Fibroblast of lung (primary cell): ENCODE measurements around the gene MRPS25. TPM values are rescaled to one million over a fixed set of nuclear protein-coding genes. Genes with fewer than 3 reads are reported as not detected.

Source experiments
- DNase-seq, 2 donors: peaks; one replicate each; pipeline versions ENCODE4 v3.0.0 to v3.0.0-alpha.2; 2010; ENCODE audit warnings: low read depth in 2 of 2
- H2AFZ ChIP-seq: 2 replicates; pipeline ENCODE4 v1.5.1; 2012; ENCODE audit warnings: low read length, control low read depth, inconsistent platforms
- H3K27ac ChIP-seq: 2 replicates; pipeline ENCODE4 v1.5.1; 2011; ENCODE audit warnings: low read length, control low read depth; ENCODE audit not compliant: insufficient read depth
- H3K27me3 ChIP-seq: 2 replicates; pipeline ENCODE4 v1.5.1; 2011; ENCODE audit warnings: mild to moderate bottlenecking, low read length; ENCODE audit not compliant: control insufficient read depth, insufficient read depth
- H3K36me3 ChIP-seq: 2 replicates; pipeline ENCODE4 v1.5.1; 2011; ENCODE audit warnings: low read length; ENCODE audit not compliant: control insufficient read depth, insufficient read depth
- H3K4me1 ChIP-seq: 2 replicates; pipeline ENCODE4 v1.5.1; 2011; ENCODE audit warnings: low read length; ENCODE audit not compliant: control insufficient read depth, insufficient read depth; ENCODE audit errors: extremely low read depth
- H3K4me2 ChIP-seq: 2 replicates; pipeline ENCODE4 v1.5.1; 2011; ENCODE audit warnings: low read length, control low read depth; ENCODE audit not compliant: insufficient read depth; ENCODE audit errors: extremely low read depth
- H3K4me3 ChIP-seq, 4 experiments: fragments of 200-600 bp in 1 of 4; sonication (generic) in 1 of 4; replicated peaks in 1 of 4; 2 replicates each; pipeline ENCODE4 v1.5.1; 2011 to 2016; ENCODE audit warnings: low read length in 4 of 4, low read depth in 3 of 4, mild to moderate bottlenecking in 3 of 4, control low read depth in 2 of 4, inconsistent platforms in 1 of 4, mixed read lengths in 1 of 4; ENCODE audit not compliant: insufficient read depth in 1 of 4; ENCODE audit errors: control extremely low read depth in 1 of 4
- H3K79me2 ChIP-seq: 2 replicates; pipeline ENCODE4 v1.5.1; 2012; ENCODE audit warnings: mild to moderate bottlenecking, low read length, inconsistent platforms; ENCODE audit not compliant: control insufficient read depth, insufficient read depth
- H3K9ac ChIP-seq: 2 replicates; pipeline ENCODE4 v1.5.1; 2011; ENCODE audit warnings: mild to moderate bottlenecking, low read length, control low read depth; ENCODE audit not compliant: insufficient read depth
- H3K9me3 ChIP-seq: 2 replicates; pipeline ENCODE4 v1.5.1; 2012; ENCODE audit warnings: low read depth, low read length; ENCODE audit not compliant: control insufficient read depth, insufficient read depth
- H4K20me1 ChIP-seq: 2 replicates; pipeline ENCODE4 v1.5.1; 2011; ENCODE audit warnings: low read length; ENCODE audit not compliant: control insufficient read depth, insufficient read depth; ENCODE audit errors: extremely low read depth
- EZH2 ChIP-seq: IDR thresholded peaks from 2 replicates; pipeline ENCODE4 v1.5.1; 2012; ENCODE audit warnings: low read length, control low read depth, mild to moderate bottlenecking; ENCODE audit errors: missing control alignments
- polyA plus RNA-seq, 2 donors: library from polyadenylated mRNA; depleted of rRNA in 1 of 2; stranded (reverse) in 1 of 2; unstranded in 1 of 2; fragments of >200 nt; gene quantifications; 2 replicates each; pipeline ENCODE4 v1.2.1, GENCODE V29; 2011 to 2012; ENCODE audit warnings: missing spikeins in 1 of 2
- total RNA-seq: library from RNA; depleted of rRNA; stranded (reverse); fragments of >200 nt; gene quantifications from 2 replicates; pipeline ENCODE4 v1.2.1, GENCODE V29; 2014
- TF ChIP-seq, protein P1 (sequence below), 2 donors: IDR thresholded peaks in 1 of 2; conservative IDR thresholded peaks in 1 of 2; 1 replicate in 1 of 2; 2 replicates in 1 of 2; pipeline ENCODE4 v1.5.1; 2011 to 2012; ENCODE audit warnings: low read length in 2 of 2, control low read depth in 1 of 2, inconsistent platforms in 1 of 2, low read depth in 1 of 2, mild to moderate bottlenecking in 1 of 2

Gene MRPS25
- total and polyA plus RNA-seq, 2 donors (not counting 1 experiment from before 2014, with no cell fraction given) = 16.5 to 17.4 TPM

GRCh38 chr3:15086699-15087098, 21.6 kb upstream of the MRPS25 start:
- H3K27ac ChIP-seq = no peak overlapping the region
- no peaks in the 10 kb centered on the region for H3K79me2 ChIP-seq
- no peak overlapping the region for H3K9ac ChIP-seq
- H3K9me3 ChIP-seq = no peaks in the 10 kb centered on the region
- no peak overlapping the region for H3K4me2 ChIP-seq
- peaks cover 12% of the 10 kb centered on the region for H3K36me3 ChIP-seq
- TF ChIP-seq, protein P1, sequence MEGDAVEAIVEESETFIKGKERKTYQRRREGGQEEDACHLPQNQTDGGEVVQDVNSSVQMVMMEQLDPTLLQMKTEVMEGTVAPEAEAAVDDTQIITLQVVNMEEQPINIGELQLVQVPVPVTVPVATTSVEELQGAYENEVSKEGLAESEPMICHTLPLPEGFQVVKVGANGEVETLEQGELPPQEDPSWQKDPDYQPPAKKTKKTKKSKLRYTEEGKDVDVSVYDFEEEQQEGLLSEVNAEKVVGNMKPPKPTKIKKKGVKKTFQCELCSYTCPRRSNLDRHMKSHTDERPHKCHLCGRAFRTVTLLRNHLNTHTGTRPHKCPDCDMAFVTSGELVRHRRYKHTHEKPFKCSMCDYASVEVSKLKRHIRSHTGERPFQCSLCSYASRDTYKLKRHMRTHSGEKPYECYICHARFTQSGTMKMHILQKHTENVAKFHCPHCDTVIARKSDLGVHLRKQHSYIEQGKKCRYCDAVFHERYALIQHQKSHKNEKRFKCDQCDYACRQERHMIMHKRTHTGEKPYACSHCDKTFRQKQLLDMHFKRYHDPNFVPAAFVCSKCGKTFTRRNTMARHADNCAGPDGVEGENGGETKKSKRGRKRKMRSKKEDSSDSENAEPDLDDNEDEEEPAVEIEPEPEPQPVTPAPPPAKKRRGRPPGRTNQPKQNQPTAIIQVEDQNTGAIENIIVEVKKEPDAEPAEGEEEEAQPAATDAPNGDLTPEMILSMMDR (conservative IDR thresholded peaks at IDR 0.05 in 1 of 2, IDR thresholded peaks at IDR 0.05 in 1 of 2; ENCODE audit: low read depth in 1 of 2, low read length in 2 of 2) = no peak
- TF ChIP-seq EZH2 = no peak
- H3K4me3 ChIP-seq = no peak overlapping the region
- H2AFZ ChIP-seq = no peak overlapping the region
- no peaks in the 10 kb centered on the region for H3K27me3 ChIP-seq
- no peaks in the 10 kb centered on the region for H4K20me1 ChIP-seq
- DNase-seq = no peak
- no peaks in the 10 kb centered on the region for H3K4me1 ChIP-seq

GRCh38 chr3:15086263-15086662, 21.1 kb upstream of the MRPS25 start:
- no peaks in the 10 kb centered on the region for H3K9me3 ChIP-seq
- H3K4me2 ChIP-seq = no peak overlapping the region
- TF ChIP-seq, protein P1 (conservative IDR thresholded peaks at IDR 0.05 in 1 of 2, IDR thresholded peaks at IDR 0.05 in 1 of 2; ENCODE audit: low read depth in 1 of 2, low read length in 2 of 2) = no peak
- TF ChIP-seq EZH2 = no peak
- H3K4me3 ChIP-seq = no peak overlapping the region
- peaks cover 17% of the 10 kb centered on the region for H3K36me3 ChIP-seq
- H3K27ac ChIP-seq = no peak overlapping the region
- H3K9ac ChIP-seq = no peak overlapping the region
- H3K27me3 ChIP-seq = no peaks in the 10 kb centered on the region
- DNase-seq = no peak
- H2AFZ ChIP-seq = no peak overlapping the region
- no peaks in the 10 kb centered on the region for H3K79me2 ChIP-seq
- H3K4me1 ChIP-seq = no peaks in the 10 kb centered on the region
- no peaks in the 10 kb centered on the region for H4K20me1 ChIP-seq

- H3K9me3 ChIP-seq = no peaks in the 10 kb centered on the region
- no peak overlapping the region for H3K9ac ChIP-seq
- no peak overlapping the region for H3K4me2 ChIP-seq
- H3K4me3 ChIP-seq = no peak overlapping the region
- H3K79me2 ChIP-seq = no peaks in the 10 kb centered on the region
- no peak for DNase-seq
- H3K4me1 ChIP-seq = no peaks in the 10 kb centered on the region
- H4K20me1 ChIP-seq = no peaks in the 10 kb centered on the region
- no peak overlapping the region for H2AFZ ChIP-seq
- H3K36me3 ChIP-seq = peaks cover 19% of the 10 kb centered on the region
- TF ChIP-seq, protein P1 (conservative IDR thresholded peaks at IDR 0.05 in 1 of 2, IDR thresholded peaks at IDR 0.05 in 1 of 2; ENCODE audit: low read depth in 1 of 2, low read length in 2 of 2) = no peak
- no peak for TF ChIP-seq EZH2
- H3K27ac ChIP-seq = no peak overlapping the region
- H3K27me3 ChIP-seq = no peaks in the 10 kb centered on the region
Measured at GRCh38 chr3:15083252-15083651, 18.1 kb upstream of the MRPS25 start.
